IMR-90 (cell line): Measurements from ENCODE around the gene TRIM32. TPM values are rescaled to one million over a fixed set of nuclear protein-coding genes. Genes with fewer than 3 reads are reported as not detected.

Source experiments
- ATAC-seq: fragments of 200-7000 bp; cut with Tn5 transposase; 2 replicates; pipeline ENCODE4 v1.9.1; 2020; ENCODE audit warnings: low read depth, mild to moderate bottlenecking, moderate library complexity
- BruUV-seq: library from RNA; stranded (reverse); fragments of 400-500 nt; replicated peaks from 2 replicates; lab custom pipeline; 2021; lab: Mats Ljungman, UMichigan
- CTCF ChIA-PET: fragments of 300-600 bp; formaldehyde crosslinking; extraction: SDS; loops from one replicate; lab custom pipeline; 2021; ENCODE audit warnings: antibody characterized with exemption; lab: Yijun Ruan, JAX
- POLR2A ChIA-PET: fragments of 300-600 bp; sonication (Branson Sonifier 250); formaldehyde crosslinking; loops from one replicate; lab custom pipeline; 2022; ENCODE audit warnings: antibody characterized with exemption; ENCODE audit not compliant: unreplicated experiment; lab: Charles Lee
- DNase-seq: peaks from one replicate; pipeline ENCODE4 v3.0.0; 2013
- H2AFZ ChIP-seq: replicated peaks from 2 replicates; pipeline ENCODE3; 2013; ENCODE audit warnings: low read length, mild to moderate bottlenecking; ENCODE audit not compliant: poor library complexity
- H2AK5ac ChIP-seq: 2 replicates; pipeline ENCODE4 v1.6.1; 2013; ENCODE audit warnings: low read depth, low read length, inconsistent platforms
- H2AK9ac ChIP-seq: replicated peaks from 2 replicates; pipeline ENCODE3; 2013; ENCODE audit warnings: mild to moderate bottlenecking, low read depth, low read length, moderate library complexity; ENCODE audit not compliant: poor library complexity
- H2BK120ac ChIP-seq: 2 replicates; pipeline ENCODE4 v1.6.1; 2013; ENCODE audit warnings: low read depth, low read length, inconsistent platforms
- H2BK15ac ChIP-seq: 3 replicates; pipeline ENCODE4 v1.6.1; 2013; ENCODE audit warnings: low read depth, low read length, inconsistent platforms
- H2BK20ac ChIP-seq: 2 replicates; pipeline ENCODE4 v1.6.1; 2013; ENCODE audit warnings: low read depth, mild to moderate bottlenecking, inconsistent platforms, low read length, moderate library complexity
- H2BK5ac ChIP-seq: 2 replicates; pipeline ENCODE4 v1.6.1; 2013; ENCODE audit warnings: mild to moderate bottlenecking, low read depth, low read length, inconsistent platforms; ENCODE audit not compliant: poor library complexity, severe bottlenecking
- H3K14ac ChIP-seq: replicated peaks from 2 replicates; pipeline ENCODE4 v1.6.1; 2013; ENCODE audit warnings: low read depth, low read length, inconsistent platforms
- H3K18ac ChIP-seq: 2 replicates; pipeline ENCODE4 v1.6.1; 2013; ENCODE audit warnings: low read depth, low read length, control low read depth
- H3K23ac ChIP-seq: 2 replicates; pipeline ENCODE4 v1.6.1; 2013; ENCODE audit warnings: low read depth, low read length, inconsistent platforms
- H3K27ac ChIP-seq: 2 replicates; pipeline ENCODE4 v1.5.1; 2013; ENCODE audit warnings: mild to moderate bottlenecking, control low read depth, low read length; ENCODE audit not compliant: insufficient read depth
- H3K27me3 ChIP-seq: 2 replicates; pipeline ENCODE4 v1.6.1; 2013; ENCODE audit warnings: low read length; ENCODE audit not compliant: control insufficient read depth, insufficient read depth
- H3K36me3 ChIP-seq: 2 replicates; pipeline ENCODE4 v1.6.1; 2013; ENCODE audit warnings: low read length, mixed read lengths; ENCODE audit not compliant: control insufficient read depth, insufficient read depth
- H3K4ac ChIP-seq: 2 replicates; pipeline ENCODE4 v1.6.1; 2013; ENCODE audit warnings: low read depth, low read length, inconsistent platforms
- H3K4me1 ChIP-seq: 2 replicates; pipeline ENCODE4 v1.6.1; 2013; ENCODE audit warnings: low read length, mixed read lengths; ENCODE audit not compliant: control insufficient read depth, insufficient read depth
- H3K4me2 ChIP-seq: 2 replicates; pipeline ENCODE4 v1.6.1; 2013; ENCODE audit warnings: low read depth, mild to moderate bottlenecking, control low read depth, low read length, moderate library complexity
- H3K4me3 ChIP-seq: 2 replicates; pipeline ENCODE4 v1.5.1; 2013; ENCODE audit warnings: low read depth, mild to moderate bottlenecking, control low read depth, low read length, moderate library complexity; ENCODE audit not compliant: insufficient read depth
- H3K56ac ChIP-seq: 2 replicates; pipeline ENCODE4 v1.6.1; 2013; ENCODE audit warnings: low read length, inconsistent platforms; ENCODE audit not compliant: insufficient read depth; ENCODE audit errors: extremely low read depth
- H3K79me1 ChIP-seq, 2 experiments: 2 replicates each; pipeline ENCODE4 v1.6.1; 2013; ENCODE audit warnings: low read length in 2 of 2, inconsistent platforms in 1 of 2, low read depth in 1 of 2
- H3K9ac ChIP-seq: 2 replicates; pipeline ENCODE4 v1.6.1; 2013; ENCODE audit warnings: low read depth, low read length, control low read depth
- H3K9me1 ChIP-seq: 2 replicates; pipeline ENCODE4 v1.6.1; 2013; ENCODE audit warnings: low read length, inconsistent platforms; ENCODE audit not compliant: insufficient read depth
- H3K9me3 ChIP-seq: 2 replicates; pipeline ENCODE4 v1.6.1; 2013; ENCODE audit warnings: low read length; ENCODE audit not compliant: control insufficient read depth, insufficient read depth
- H4K20me1 ChIP-seq: 2 replicates; pipeline ENCODE4 v1.6.1; 2013; ENCODE audit warnings: low read length, inconsistent platforms; ENCODE audit not compliant: insufficient read depth
- H4K5ac ChIP-seq: 2 replicates; pipeline ENCODE4 v1.6.1; 2013; ENCODE audit warnings: mild to moderate bottlenecking, low read depth, low read length, control low read depth
- H4K8ac ChIP-seq, 2 experiments: 2 replicates each; pipeline ENCODE4 v1.6.1; 2013; ENCODE audit warnings: low read depth in 2 of 2, low read length in 2 of 2, control low read depth in 1 of 2, inconsistent platforms in 1 of 2
- H4K91ac ChIP-seq: 2 replicates; pipeline ENCODE4 v1.6.1; 2013; ENCODE audit warnings: low read depth, low read length, inconsistent platforms; ENCODE audit not compliant: insufficient read depth
- BHLHE40 ChIP-seq: fragments of 150-350 bp; IDR thresholded peaks from 2 replicates; pipeline ENCODE4 v1.6.1; 2016; ENCODE audit warnings: mild to moderate bottlenecking, low read depth, low read length
- CEBPB ChIP-seq: IDR thresholded peaks from 2 replicates; pipeline ENCODE4 v1.6.1; 2012; ENCODE audit warnings: low read depth, low read length, improper control_type of control experiment
- CHD1 ChIP-seq: IDR thresholded peaks from 2 replicates; pipeline ENCODE4 v1.6.1; 2012; ENCODE audit warnings: low read depth, low read length, improper control_type of control experiment
- FOS ChIP-seq: fragments of 150-350 bp; IDR thresholded peaks from 2 replicates; pipeline ENCODE4 v1.6.1; 2016; ENCODE audit warnings: low read depth, low read length
- MAFK ChIP-seq: IDR thresholded peaks from 2 replicates; pipeline ENCODE4 v1.6.1; 2012; ENCODE audit warnings: low read depth, low read length, improper control_type of control experiment
- MAZ ChIP-seq: IDR thresholded peaks from 2 replicates; pipeline ENCODE4 v1.6.1; 2012; ENCODE audit warnings: low read depth, mild to moderate bottlenecking, low read length, improper control_type of control experiment, moderate library complexity, borderline replicate concordance
- MXI1 ChIP-seq: IDR thresholded peaks from 2 replicates; pipeline ENCODE4 v1.6.1; 2012; ENCODE audit warnings: low read depth, mild to moderate bottlenecking, low read length, moderate library complexity, borderline replicate concordance
- NFE2L2 ChIP-seq: fragments of 150-350 bp; IDR thresholded peaks from 2 replicates; pipeline ENCODE4 v1.6.1; 2016; ENCODE audit warnings: low read depth, mild to moderate bottlenecking, low read length
- POLR2A ChIP-seq: IDR thresholded peaks from 2 replicates; pipeline ENCODE4 v1.6.1; 2012; ENCODE audit warnings: mild to moderate bottlenecking, low read depth, low read length
- RAD21 ChIP-seq: IDR thresholded peaks from 2 replicates; pipeline ENCODE4 v1.6.1; 2012; ENCODE audit warnings: low read length, improper control_type of control experiment
- RCOR1 ChIP-seq: IDR thresholded peaks from 2 replicates; pipeline ENCODE4 v1.6.1; 2012; ENCODE audit warnings: mild to moderate bottlenecking, low read length, improper control_type of control experiment; ENCODE audit not compliant: insufficient replicate concordance
- RFX5 ChIP-seq: IDR thresholded peaks from 2 replicates; pipeline ENCODE4 v1.8.0; 2012; ENCODE audit warnings: low read depth, mild to moderate bottlenecking, low read length, moderate library complexity
- SMC3 ChIP-seq: fragments of 150-350 bp; IDR thresholded peaks from 2 replicates; pipeline ENCODE4 v1.6.1; 2016; ENCODE audit warnings: low read depth, mild to moderate bottlenecking, antibody characterized with exemption, low read length, moderate library complexity
- USF2 ChIP-seq: fragments of 150-350 bp; IDR thresholded peaks from 2 replicates; pipeline ENCODE4 v1.6.1; 2017; ENCODE audit warnings: mild to moderate bottlenecking, antibody characterized with exemption, low read length, low read depth
- WGBS, 2 experiments: methylation state at CpG; one replicate each; pipeline versions ENCODE4 v1.1.5 to v1.1.7; 2013; ENCODE audit warnings: missing lambda C conversion rate in 2 of 2; ENCODE audit not compliant: insufficient read length in 1 of 2; ENCODE audit errors: extremely low coverage in 2 of 2; 5-methylcytosine and 5-hydroxymethylcytosine counted together
- dilution Hi-C: fragments of 300-500 bp; cut with HindIII; formaldehyde crosslinking; loops from one replicate; pipeline ENCODE4 v1.14.3; 2018; ENCODE audit warnings: low sequenced_read_pairs; ENCODE audit not compliant: unreplicated experiment
- in situ Hi-C: fragments of 300-500 bp; cut with MboI; formaldehyde crosslinking; loops from 3 replicates; pipeline ENCODE4 v1.14.3; 2019; ENCODE audit warnings: low sequenced_read_pairs, inconsistent platforms, mixed read lengths
- intact Hi-C: fragments of 100-400 bp; cut with micrococcal nuclease; formaldehyde crosslinking; loops from 2 replicates; pipeline ENCODE4 v1.10.0; 2022
- polyA plus RNA-seq, 3 experiments: library from polyadenylated mRNA; depleted of rRNA; stranded (reverse); fragments of >200 nt; gene quantifications; 2 replicates each; pipeline ENCODE4 v1.2.3, GENCODE V29; 2012; ENCODE audit warnings: low replicate concordance in 1 of 3
- total RNA-seq: library from RNA; depleted of rRNA; stranded (reverse); fragments of >200 nt; gene quantifications from 2 replicates; pipeline ENCODE4 v1.2.3, GENCODE V29; 2012
- TF ChIP-seq, protein P1 (sequence below): conservative IDR thresholded peaks from 2 replicates; pipeline ENCODE4 v1.5.1; 2012; ENCODE audit warnings: mild to moderate bottlenecking, low read depth, low read length, improper control_type of control experiment
- TF ChIP-seq, protein P2 (sequence below): fragments of 150-350 bp; IDR thresholded peaks from 2 replicates; pipeline ENCODE4 v1.6.1; 2016; ENCODE audit warnings: low read depth, mild to moderate bottlenecking, low read length, moderate library complexity, borderline replicate concordance

TRIM32 gene
- total and polyA plus RNA-seq, 2 of the 4 experiments (the other 2 are of a cell fraction), result 12.8 to 31.0 TPM

DNA sequence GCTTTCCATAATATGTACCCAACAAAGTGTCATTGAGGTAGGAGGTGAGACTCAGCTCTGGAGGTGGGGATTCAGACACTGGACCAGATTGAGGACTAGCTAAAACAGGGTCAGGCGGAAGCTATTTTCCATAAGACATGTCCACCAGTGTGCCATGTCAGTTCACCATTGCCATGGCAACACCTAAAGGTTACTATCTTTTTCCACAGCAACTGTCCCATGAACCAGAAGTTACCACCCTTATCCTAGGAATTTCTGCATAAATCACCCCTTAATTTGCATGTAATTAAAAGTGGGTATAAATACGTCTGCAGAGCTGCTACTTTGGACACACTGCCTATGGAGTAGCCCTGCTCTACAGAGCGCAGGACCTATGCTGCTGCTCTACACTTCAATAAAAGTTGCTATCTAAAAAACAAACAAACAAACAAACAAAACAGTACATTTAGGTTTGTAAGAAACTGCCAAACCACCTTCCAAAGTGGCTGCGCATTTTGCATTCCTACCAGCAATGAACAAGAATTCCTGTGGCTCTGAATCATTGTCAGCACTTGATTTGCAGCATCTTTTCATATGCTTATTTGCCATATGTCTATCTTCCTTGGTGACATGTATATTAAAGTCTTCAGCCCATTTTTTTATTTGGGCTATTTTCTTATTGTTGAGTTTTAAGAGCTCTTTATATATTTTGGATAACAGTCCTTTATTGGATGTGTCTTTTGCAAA is 18.0 kb upstream of the TRIM32 start:
- dilution Hi-C loops, result no loop called here
- Histone ChIP-seq H3K4ac (no peak overlapping the region), H3K23ac (no peak overlapping the region), H3K79me1 (no peaks in the 10 kb centered on the region; a peak in 1 of 4 replicates), H3K36me3 (no peaks in the 10 kb centered on the region), H2AFZ (no peak overlapping the region), H3K4me2 (no peak overlapping the region), H4K5ac (no peak overlapping the region), H3K27me3 (no peaks in the 10 kb centered on the region), H3K18ac (no peak overlapping the region), H2BK15ac (no peak overlapping the region), H2AK9ac (no peak overlapping the region), H2BK120ac (no peak overlapping the region), H3K9me3 (peaks cover 7% of the 10 kb centered on the region), H4K91ac (no peak overlapping the region), H2BK20ac (no peak overlapping the region; the same call in 1 of the 2 replicates), H3K4me3 (no peak overlapping the region), H3K4me1 (no peaks in the 10 kb centered on the region), H4K8ac (no peak overlapping the region), H3K14ac (no peak overlapping the region), H3K56ac (no peak overlapping the region), H4K20me1 (no peaks in the 10 kb centered on the region), H3K9me1 (no peaks in the 10 kb centered on the region), H3K9ac (no peak overlapping the region), H2BK5ac (no peak overlapping the region), H2AK5ac (no peak overlapping the region), H3K27ac (no peak overlapping the region)
- CTCF ChIA-PET, result no interaction called here
- 100% methylated on average over 1 of the region's 4 CpGs; no CpG with 5 or more reads in 1 of the 2 experiments for WGBS, 2 experiments
- no peak for ATAC-seq
- intact Hi-C loops, result no loop called here
- no peak for DNase-seq
- no TSS peak for BruUV-seq
- POLR2A ChIA-PET, result no interaction called here
- in situ Hi-C loops, result no loop called here
- no peak for TF ChIP-seq BHLHE40
- no peak for TF ChIP-seq CEBPB
- TF ChIP-seq, protein P1, sequence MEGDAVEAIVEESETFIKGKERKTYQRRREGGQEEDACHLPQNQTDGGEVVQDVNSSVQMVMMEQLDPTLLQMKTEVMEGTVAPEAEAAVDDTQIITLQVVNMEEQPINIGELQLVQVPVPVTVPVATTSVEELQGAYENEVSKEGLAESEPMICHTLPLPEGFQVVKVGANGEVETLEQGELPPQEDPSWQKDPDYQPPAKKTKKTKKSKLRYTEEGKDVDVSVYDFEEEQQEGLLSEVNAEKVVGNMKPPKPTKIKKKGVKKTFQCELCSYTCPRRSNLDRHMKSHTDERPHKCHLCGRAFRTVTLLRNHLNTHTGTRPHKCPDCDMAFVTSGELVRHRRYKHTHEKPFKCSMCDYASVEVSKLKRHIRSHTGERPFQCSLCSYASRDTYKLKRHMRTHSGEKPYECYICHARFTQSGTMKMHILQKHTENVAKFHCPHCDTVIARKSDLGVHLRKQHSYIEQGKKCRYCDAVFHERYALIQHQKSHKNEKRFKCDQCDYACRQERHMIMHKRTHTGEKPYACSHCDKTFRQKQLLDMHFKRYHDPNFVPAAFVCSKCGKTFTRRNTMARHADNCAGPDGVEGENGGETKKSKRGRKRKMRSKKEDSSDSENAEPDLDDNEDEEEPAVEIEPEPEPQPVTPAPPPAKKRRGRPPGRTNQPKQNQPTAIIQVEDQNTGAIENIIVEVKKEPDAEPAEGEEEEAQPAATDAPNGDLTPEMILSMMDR, result no peak
- TF ChIP-seq USF2, result no peak
- TF ChIP-seq, protein P2, sequence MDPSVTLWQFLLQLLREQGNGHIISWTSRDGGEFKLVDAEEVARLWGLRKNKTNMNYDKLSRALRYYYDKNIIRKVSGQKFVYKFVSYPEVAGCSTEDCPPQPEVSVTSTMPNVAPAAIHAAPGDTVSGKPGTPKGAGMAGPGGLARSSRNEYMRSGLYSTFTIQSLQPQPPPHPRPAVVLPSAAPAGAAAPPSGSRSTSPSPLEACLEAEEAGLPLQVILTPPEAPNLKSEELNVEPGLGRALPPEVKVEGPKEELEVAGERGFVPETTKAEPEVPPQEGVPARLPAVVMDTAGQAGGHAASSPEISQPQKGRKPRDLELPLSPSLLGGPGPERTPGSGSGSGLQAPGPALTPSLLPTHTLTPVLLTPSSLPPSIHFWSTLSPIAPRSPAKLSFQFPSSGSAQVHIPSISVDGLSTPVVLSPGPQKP, result no peak
- no peak for TF ChIP-seq RCOR1
- TF ChIP-seq MAZ, result no peak
- no peak for TF ChIP-seq FOS
- TF ChIP-seq CHD1, result no peak
- no peak for TF ChIP-seq POLR2A
- TF ChIP-seq RFX5, result no peak
- no peak for TF ChIP-seq SMC3
- no peak for TF ChIP-seq MXI1
- no peak for TF ChIP-seq NFE2L2
- TF ChIP-seq RAD21, result no peak
- no peak for TF ChIP-seq MAFK
